Thoracic aorta (tissue), 2 donors: Measurements from ENCODE around the gene SLC35A5. TPM values are rescaled to one million over a fixed set of nuclear protein-coding genes. Genes with fewer than 3 reads are reported as not detected.

ENCODE experiments used
- ATAC-seq: fragments of 150-250 bp; one replicate; pipeline ENCODE4 v1.8.0; 2017; ENCODE audit warnings: low read depth; ENCODE audit not compliant: insufficient number of reproducible peaks, low FRiP score
- DNase-seq: peaks from one replicate; pipeline ENCODE4 v3.0.0-alpha.2; 2020; ENCODE audit warnings: low spot score
- H3K27ac ChIP-seq, 2 donors: fragments of 200-600 bp; sonication (generic); 1 replicate in 1 of 2; 2 replicates in 1 of 2; pipeline ENCODE4 v1.5.1; 2016; ENCODE audit warnings: mild to moderate bottlenecking in 2 of 2, moderate library complexity in 2 of 2
- H3K27me3 ChIP-seq: fragments of 200-600 bp; sonication (generic); replicated peaks from 2 replicates; pipeline ENCODE4 v1.6.0; 2016; ENCODE audit warnings: mild to moderate bottlenecking; ENCODE audit not compliant: insufficient read depth
- H3K36me3 ChIP-seq: fragments of 200-600 bp; sonication (generic); one replicate; pipeline ENCODE4 v1.5.1; 2016
- H3K4me1 ChIP-seq, 2 donors: fragments of 200-600 bp; sonication (generic); 1 replicate in 1 of 2; 2 replicates in 1 of 2; pipeline versions ENCODE4 v1.5.1 to v1.6.0; 2016; ENCODE audit warnings: low read depth in 2 of 2, mild to moderate bottlenecking in 1 of 2; ENCODE audit not compliant: control insufficient read depth in 1 of 2
- H3K4me3 ChIP-seq: fragments of 200-600 bp; sonication (generic); 2 replicates; pipeline ENCODE4 v1.5.1; 2016; ENCODE audit warnings: mild to moderate bottlenecking
- H3K9me3 ChIP-seq: fragments of 200-600 bp; sonication (generic); 2 replicates; pipeline ENCODE4 v1.5.1; 2016
- total RNA-seq, 2 donors: library from RNA; depleted of rRNA; stranded (reverse); fragments of >200 nt; gene quantifications; one replicate each; pipeline versions ENCODE4 v1.1.0 to v1.2.3, GENCODE V29; 2016
- TF ChIP-seq, protein P1 (sequence below): fragments of 200-600 bp; sonication (generic); IDR thresholded peaks from one replicate; pipeline ENCODE4 v1.5.1; 2019; ENCODE audit warnings: antibody characterized with exemption

Gene SLC35A5
- total RNA-seq, 2 donors from 2014 or later = 17.5 to 45.9 TPM

DNA sequence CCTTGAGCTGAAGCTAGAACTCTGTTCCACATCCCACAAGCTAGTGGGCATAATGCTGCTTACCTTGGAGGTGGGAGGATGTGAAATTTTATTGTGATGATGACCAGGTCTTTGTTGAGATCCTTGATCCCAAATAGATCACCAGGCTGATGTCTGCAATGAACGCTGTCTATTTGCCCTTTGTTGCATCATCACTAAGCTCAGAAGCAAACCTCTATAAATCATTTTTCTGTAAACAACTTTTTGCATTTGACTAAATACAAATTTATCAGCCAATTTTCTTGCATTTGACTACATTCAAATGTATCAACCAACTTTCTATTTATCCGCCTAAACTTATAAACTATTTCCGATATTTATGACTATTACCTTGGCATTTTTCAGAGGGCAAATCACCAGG, 69.4 kb downstream of the SLC35A5 start:
- Histone ChIP-seq H3K27me3 (no peaks in the 10 kb centered on the region), H3K9me3 (no peaks in the 10 kb centered on the region), H3K4me1 (peaks cover 12 to 46% of the 10 kb centered on the region in 2 donors), H3K27ac (no peak overlapping the region), H3K4me3 (no peak overlapping the region), H3K36me3 (no peaks in the 10 kb centered on the region)
- ATAC-seq (no peak), DNase-seq (no peak)
- TF ChIP-seq, protein P1, sequence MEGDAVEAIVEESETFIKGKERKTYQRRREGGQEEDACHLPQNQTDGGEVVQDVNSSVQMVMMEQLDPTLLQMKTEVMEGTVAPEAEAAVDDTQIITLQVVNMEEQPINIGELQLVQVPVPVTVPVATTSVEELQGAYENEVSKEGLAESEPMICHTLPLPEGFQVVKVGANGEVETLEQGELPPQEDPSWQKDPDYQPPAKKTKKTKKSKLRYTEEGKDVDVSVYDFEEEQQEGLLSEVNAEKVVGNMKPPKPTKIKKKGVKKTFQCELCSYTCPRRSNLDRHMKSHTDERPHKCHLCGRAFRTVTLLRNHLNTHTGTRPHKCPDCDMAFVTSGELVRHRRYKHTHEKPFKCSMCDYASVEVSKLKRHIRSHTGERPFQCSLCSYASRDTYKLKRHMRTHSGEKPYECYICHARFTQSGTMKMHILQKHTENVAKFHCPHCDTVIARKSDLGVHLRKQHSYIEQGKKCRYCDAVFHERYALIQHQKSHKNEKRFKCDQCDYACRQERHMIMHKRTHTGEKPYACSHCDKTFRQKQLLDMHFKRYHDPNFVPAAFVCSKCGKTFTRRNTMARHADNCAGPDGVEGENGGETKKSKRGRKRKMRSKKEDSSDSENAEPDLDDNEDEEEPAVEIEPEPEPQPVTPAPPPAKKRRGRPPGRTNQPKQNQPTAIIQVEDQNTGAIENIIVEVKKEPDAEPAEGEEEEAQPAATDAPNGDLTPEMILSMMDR = no peak

DNA sequence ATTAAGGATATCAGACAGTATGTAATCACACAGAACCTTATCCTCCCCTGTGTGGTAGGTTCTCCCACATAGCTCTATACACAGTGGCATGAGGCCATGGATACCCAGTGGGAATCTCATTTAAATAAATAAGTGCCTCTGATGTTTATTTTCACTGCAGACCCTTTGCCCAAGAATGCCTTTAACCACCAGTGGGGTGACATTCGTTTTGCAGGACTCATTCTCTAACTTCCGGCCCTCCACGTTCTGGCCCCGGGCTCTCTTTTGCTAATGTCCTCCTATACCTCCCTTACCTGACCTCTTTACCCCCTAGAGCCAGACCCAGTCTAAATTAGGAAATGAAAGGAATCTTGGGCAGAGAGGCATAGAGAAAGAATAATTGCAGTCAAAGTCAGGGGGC, 70.8 kb downstream of the SLC35A5 start:
- no peak overlapping the region for H3K27ac ChIP-seq
- no peak for ATAC-seq
- DNase-seq = no peak
- peaks cover 9 to 48% of the 10 kb centered on the region in 2 donors for H3K4me1 ChIP-seq
- H3K4me3 ChIP-seq = no peak overlapping the region
- no peaks in the 10 kb centered on the region for H3K9me3 ChIP-seq
- no peaks in the 10 kb centered on the region for H3K27me3 ChIP-seq
- TF ChIP-seq, protein P1 = no peak
- H3K36me3 ChIP-seq = no peaks in the 10 kb centered on the region

DNA sequence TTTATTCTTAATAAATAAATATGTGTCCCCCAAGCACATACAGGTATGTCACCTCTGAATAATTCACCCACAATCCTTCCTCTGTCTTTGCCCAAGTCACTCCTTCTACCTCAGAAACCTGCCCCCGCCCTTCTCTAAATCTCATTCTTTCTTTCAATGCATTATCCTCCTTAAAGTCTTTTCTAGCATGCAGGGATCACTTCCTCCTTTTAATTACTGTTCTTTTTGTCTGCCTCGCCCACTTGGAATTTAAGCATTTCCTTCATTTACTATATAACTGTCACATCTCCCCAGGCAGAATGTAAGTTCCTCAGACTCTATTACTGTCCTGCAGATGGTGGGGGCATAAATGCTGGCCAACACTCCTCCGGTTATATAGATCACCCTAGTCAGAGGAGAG, 71.3 kb downstream of the SLC35A5 start:
- no peaks in the 10 kb centered on the region for H3K36me3 ChIP-seq
- H3K9me3 ChIP-seq = no peaks in the 10 kb centered on the region
- H3K27ac ChIP-seq = no peak overlapping the region
- TF ChIP-seq, protein P1 = no peak
- H3K4me3 ChIP-seq = no peak overlapping the region
- H3K27me3 ChIP-seq = no peaks in the 10 kb centered on the region
- H3K4me1 ChIP-seq = peaks cover 5 to 48% of the 10 kb centered on the region in 2 donors
- no peak for ATAC-seq
- DNase-seq = no peak

DNA sequence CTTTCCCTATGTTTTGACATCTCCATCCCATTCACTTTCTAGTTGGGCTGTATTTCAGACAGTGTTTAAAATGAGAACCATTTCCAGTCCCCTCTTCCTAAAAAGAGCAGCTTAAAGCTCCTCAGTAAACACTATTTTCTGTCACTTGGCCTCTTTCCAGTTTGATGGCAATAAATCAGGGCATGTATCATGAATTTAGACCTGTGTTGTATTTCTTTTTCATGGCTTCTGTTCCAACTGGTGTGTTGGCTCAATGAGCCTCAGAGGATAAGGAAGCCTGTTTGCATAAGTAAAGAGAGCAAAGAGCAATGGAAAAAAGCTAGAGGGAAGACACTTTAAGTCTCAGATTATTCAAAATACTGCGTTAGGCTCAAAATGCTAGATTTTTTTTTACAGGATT, 71.9 kb downstream of the SLC35A5 start:
- TF ChIP-seq, protein P1 = no peak
- peaks cover 5 to 48% of the 10 kb centered on the region in 2 donors for H3K4me1 ChIP-seq
- no peak overlapping the region for H3K4me3 ChIP-seq
- no peak for ATAC-seq
- no peaks in the 10 kb centered on the region for H3K27me3 ChIP-seq
- DNase-seq = no peak
- no peaks in the 10 kb centered on the region for H3K36me3 ChIP-seq
- no peak overlapping the region for H3K27ac ChIP-seq
- no peaks in the 10 kb centered on the region for H3K9me3 ChIP-seq

DNA sequence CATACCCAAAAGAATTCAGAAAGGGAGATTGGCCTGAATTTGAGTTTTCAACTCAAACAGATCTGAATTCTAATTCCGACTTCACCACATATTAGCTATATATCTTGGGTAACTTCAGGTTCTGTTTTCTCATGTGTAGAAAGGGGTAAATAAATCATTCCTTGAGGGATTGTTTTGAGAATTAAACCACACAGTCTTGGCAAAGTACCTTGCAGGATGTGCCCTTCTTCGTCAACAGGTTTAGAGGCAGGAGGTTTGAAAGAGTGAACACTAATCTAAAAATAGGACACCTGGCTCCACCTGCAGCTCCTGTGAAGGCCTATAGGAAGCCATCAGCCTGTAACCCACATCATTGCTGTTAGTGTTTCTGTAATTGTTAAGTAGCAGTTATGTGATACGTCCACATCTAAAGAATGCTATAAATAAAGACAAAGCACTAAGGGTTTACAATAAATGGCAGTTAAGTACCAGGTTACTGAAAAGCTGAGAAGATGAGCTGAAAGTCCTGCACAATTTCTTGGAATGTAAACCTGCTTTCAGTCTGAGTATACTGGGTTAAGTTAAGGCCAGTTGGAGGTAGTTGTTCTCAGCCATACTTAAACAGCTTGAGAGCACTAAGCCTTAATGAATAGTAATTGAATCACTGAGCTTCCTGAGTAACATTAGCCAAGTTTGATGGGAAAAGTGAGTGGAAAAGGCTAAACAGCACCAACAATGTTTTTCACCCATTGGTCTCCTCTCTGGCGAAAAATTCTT, 73.1 kb downstream of the SLC35A5 start:
- no peak for ATAC-seq
- Histone ChIP-seq H3K27ac (peak overlapping the region; percentile 62 to 85), H3K27me3 (no peaks in the 10 kb centered on the region), H3K4me3 (peak overlapping the region; percentile 50), H3K9me3 (no peaks in the 10 kb centered on the region), H3K4me1 (peaks cover 5 to 53% of the 10 kb centered on the region in 2 donors), H3K36me3 (no peaks in the 10 kb centered on the region)
- TF ChIP-seq, protein P1 = no peak
- DNase-seq = no peak

Other genes with a start within 250 kb of the SLC35A5 start
- 10 to 100 TPM; 22.5 to 42.2 TPM for gene CD200, start 228.9 kb upstream of the SLC35A5 start, total RNA-seq
- under 1 TPM in 1 of 2 donors, not detected in 1; 0.35 TPM for gene BTLA, start 62.6 kb upstream of the SLC35A5 start, total RNA-seq
- 10 to 100 TPM; 37.5 to 52.6 TPM for gene ATG3, start 83 bp upstream of the SLC35A5 start, total RNA-seq
- gene CCDC80, start 79.1 kb downstream of the SLC35A5 start, total RNA-seq = 100 to 1,000 TPM in 1 of 2 donors, 10 to 100 TPM in 1; 90.8 to 350 TPM